ENCODE measurements around the gene MND1. TPM values are rescaled to one million over a fixed set of nuclear protein-coding genes. Genes with fewer than 3 reads are reported as not detected.

The MND1 gene
- total RNA-seq, 1 experiment from 2014 or later, result 7.9 TPM

DNA sequence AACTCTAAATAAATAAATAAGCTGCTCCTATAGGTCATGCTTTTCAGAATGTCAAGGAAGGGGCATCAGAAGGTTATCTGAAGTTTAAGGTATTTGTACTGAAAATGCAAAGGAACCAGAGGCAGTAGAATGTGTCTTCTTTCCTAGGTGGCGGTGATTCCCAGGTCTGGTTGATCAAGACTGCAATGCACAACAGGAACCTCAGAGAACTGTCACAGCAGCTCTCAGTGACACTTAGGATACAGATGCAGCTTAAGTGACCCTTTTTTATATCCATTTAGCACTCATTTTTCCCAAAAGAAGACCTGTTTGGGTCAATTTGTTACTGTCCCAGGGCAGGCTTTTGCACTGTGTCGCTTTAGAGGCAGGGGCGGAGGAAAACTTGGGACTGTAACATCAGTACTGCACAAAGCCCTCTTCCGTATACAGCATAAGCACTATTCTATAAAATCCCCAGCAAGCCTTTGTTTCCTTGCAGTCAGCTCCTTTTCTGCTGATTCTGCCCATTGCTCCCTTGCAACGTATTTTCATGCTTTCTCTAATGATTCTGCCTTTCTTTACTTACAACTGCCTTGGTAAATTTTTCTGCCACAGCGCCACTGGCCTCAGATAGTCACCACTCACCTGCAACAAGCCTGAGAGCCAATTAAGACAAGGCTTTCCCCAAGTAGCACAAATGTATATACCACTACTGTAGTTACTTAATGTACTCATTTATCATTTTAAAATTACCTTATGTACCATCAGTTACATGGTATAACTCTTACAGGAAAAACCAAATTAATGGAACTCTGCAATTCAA lies 1.5 kb upstream of the MND1 start:
- CTCF ChIA-PET, result interaction anchor here (0.6 kb wide), 1 partner anchor 85 kb away, joined by 5 read pairs; no protein-coding TSS in a partner anchor
- no peak overlapping the region for H3K9ac ChIP-seq (ENCODE audit: low read length)
- no peak overlapping the region for H3K4me2 ChIP-seq (ENCODE audit: low read length)

DNA sequence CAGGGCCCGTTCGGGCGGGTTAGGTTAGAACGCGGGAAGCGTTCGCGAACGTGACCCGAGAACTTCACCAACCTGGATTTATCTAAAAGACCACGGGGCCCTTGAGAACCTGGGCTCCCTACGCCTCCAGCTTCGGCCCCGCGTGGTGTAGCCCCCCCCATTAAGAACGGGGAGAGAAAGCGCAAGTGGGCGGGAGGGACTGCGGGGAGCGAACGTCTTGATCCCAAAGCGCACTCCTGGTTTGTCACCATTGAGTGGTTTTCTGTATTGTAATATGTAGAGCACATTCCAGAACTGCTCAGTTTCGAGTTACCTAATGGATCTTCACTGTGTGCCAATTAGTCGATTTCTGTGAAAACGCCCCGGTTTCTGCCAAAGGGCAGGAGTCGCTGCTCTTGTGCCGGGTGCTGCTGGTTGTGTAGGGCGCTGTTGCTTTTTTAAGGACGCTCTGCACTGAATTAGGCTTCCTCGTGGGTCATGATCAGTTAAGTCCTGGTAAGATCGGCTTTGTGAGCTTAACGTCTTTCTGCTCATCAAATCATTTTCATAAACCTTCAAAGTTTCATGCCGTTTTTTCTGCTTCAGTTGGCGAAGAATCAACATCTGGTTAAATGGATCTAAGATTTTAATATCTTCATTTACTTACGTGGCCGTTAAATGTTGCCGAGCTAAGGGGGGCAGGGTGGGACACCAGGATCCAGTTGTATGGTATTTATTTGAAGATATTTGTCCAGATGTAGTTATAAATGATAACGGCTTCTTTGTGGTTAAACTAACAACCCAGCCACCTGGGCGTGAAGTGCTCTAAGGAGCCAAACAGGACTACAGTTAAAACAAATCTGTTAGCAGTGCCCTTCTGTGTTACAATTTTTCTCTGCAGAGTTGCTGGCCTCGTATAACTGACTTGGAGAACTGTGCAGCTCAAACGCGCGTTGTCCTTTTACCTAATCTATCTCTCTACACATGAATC lies 809 bp downstream of the MND1 start:
- no peaks in the 10 kb centered on the region for H3K27me3 ChIP-seq (ENCODE audit: low read length)
- TSS peak; percentile 36 for BruUV-seq (replicated peaks)
- H3K9ac ChIP-seq (ENCODE audit: low read length), result peak overlapping the region; percentile 97
- H3F3A ChIP-seq (ENCODE audit: low read length, unreplicated experiment), result no peaks in the 10 kb centered on the region
- H3K9me3 ChIP-seq (ENCODE audit: low read length), result no peaks in the 10 kb centered on the region
- peak overlapping the region; percentile 87 for H3K4me3 ChIP-seq (ENCODE audit: low read length)
- H3K4me2 ChIP-seq (ENCODE audit: low read length), result peak overlapping the region; percentile 92
- peak overlapping the region; percentile 51 for H3K27ac ChIP-seq (ENCODE audit: low read length)
- TF ChIP-seq, protein P1, sequence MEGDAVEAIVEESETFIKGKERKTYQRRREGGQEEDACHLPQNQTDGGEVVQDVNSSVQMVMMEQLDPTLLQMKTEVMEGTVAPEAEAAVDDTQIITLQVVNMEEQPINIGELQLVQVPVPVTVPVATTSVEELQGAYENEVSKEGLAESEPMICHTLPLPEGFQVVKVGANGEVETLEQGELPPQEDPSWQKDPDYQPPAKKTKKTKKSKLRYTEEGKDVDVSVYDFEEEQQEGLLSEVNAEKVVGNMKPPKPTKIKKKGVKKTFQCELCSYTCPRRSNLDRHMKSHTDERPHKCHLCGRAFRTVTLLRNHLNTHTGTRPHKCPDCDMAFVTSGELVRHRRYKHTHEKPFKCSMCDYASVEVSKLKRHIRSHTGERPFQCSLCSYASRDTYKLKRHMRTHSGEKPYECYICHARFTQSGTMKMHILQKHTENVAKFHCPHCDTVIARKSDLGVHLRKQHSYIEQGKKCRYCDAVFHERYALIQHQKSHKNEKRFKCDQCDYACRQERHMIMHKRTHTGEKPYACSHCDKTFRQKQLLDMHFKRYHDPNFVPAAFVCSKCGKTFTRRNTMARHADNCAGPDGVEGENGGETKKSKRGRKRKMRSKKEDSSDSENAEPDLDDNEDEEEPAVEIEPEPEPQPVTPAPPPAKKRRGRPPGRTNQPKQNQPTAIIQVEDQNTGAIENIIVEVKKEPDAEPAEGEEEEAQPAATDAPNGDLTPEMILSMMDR (conservative IDR thresholded peaks at IDR 0.05; ENCODE audit: low read depth, low read length), result no peak
- TF ChIP-seq EZH2 (IDR thresholded peaks at IDR 0.05; ENCODE audit: low read length, unreplicated experiment) (no peak), EZH2phosphoT487 (IDR thresholded peaks at IDR 0.05; ENCODE audit: borderline replicate concordance, low read length) (no peak)
- peak; percentile 54 for ATAC-seq
- POLR2A ChIA-PET (ENCODE audit: unreplicated experiment), result interaction anchor here (0.6 to 1.0 kb wide), 4 partner anchors 73 to 308 kb away, joined by 3 to 4 read pairs (median 4); no protein-coding TSS in a partner anchor
- DNase-seq, result peak; percentile 50
- intact Hi-C loops (cut with micrococcal nuclease), result loop anchor here (2.0 to 10.0 kb wide), 4 partner anchors 88 to 407 kb away; partner anchors contain the start of gene TMEM131L
- H3K36me3 ChIP-seq (ENCODE audit: low read depth, low read length), result peaks cover 4% of the 10 kb centered on the region
- no peaks in the 10 kb centered on the region for H3K9me2 ChIP-seq (replicated peaks; ENCODE audit: low read length)
- H4K20me1 ChIP-seq (ENCODE audit: low read length), result 0 out of 2 replicates have a peak, but pooled peaks cover 3% of the 10 kb centered on the region
- H3K4me1 ChIP-seq (ENCODE audit: insufficient read depth, low read length), result peaks cover 36% of the 10 kb centered on the region
- CTCF ChIA-PET, result interaction anchor here (0.6 to 2.0 kb wide), 4 partner anchors 63 to 229 kb away, joined by 3 to 17 read pairs (median 6); no protein-coding TSS in a partner anchor
- H3K79me2 ChIP-seq (ENCODE audit: low read length), result peaks cover 54% of the 10 kb centered on the region
- H2AFZ ChIP-seq (ENCODE audit: low read length), result peak overlapping the region; percentile 94

More for the DNA sequence above, 1.5 kb upstream of the MND1 start:
- no peak for ATAC-seq
- Histone ChIP-seq H3K9me3 (ENCODE audit: low read length) (no peaks in the 10 kb centered on the region), H3F3A (ENCODE audit: low read length, unreplicated experiment) (no peaks in the 10 kb centered on the region), H3K27ac (ENCODE audit: low read length) (no peak overlapping the region), H4K20me1 (ENCODE audit: low read length) (no peaks in the 10 kb centered on the region), H3K27me3 (ENCODE audit: low read length) (no peaks in the 10 kb centered on the region), H3K9me2 (replicated peaks; ENCODE audit: low read length) (no peaks in the 10 kb centered on the region), H3K36me3 (ENCODE audit: low read depth, low read length) (no peaks in the 10 kb centered on the region), H3K4me3 (ENCODE audit: low read length) (no peak overlapping the region), H3K79me2 (ENCODE audit: low read length) (peaks cover 32% of the 10 kb centered on the region), H3K4me1 (ENCODE audit: insufficient read depth, low read length) (peaks cover 30% of the 10 kb centered on the region), H2AFZ (ENCODE audit: low read length) (no peak overlapping the region)
- no peak for DNase-seq
- intact Hi-C loops (cut with micrococcal nuclease), result loop anchor here (10.0 kb wide), 1 partner anchor 122 kb away; the partner anchor contains the start of gene TMEM131L
- no TSS peak for BruUV-seq (replicated peaks)
- TF ChIP-seq, protein P1 (conservative IDR thresholded peaks at IDR 0.05; ENCODE audit: low read depth, low read length), result no peak
- TF ChIP-seq EZH2phosphoT487 (IDR thresholded peaks at IDR 0.05; ENCODE audit: borderline replicate concordance, low read length) (no peak), EZH2 (IDR thresholded peaks at IDR 0.05; ENCODE audit: low read length, unreplicated experiment) (no peak)
- POLR2A ChIA-PET (ENCODE audit: unreplicated experiment), result no interaction called here
